ENCODE measurements around the gene SPATA32. TPM values are rescaled to one million over a fixed set of nuclear protein-coding genes. Genes with fewer than 3 reads are reported as not detected.

The SPATA32 gene
- total RNA-seq, 1 donor, result not detected

- H3K4me3 ChIP-seq (ENCODE audit: low read depth, low read length), result no peak overlapping the region
- TF ChIP-seq CTCF (IDR thresholded peaks at IDR 0.05; ENCODE audit: insufficient read depth, low read depth, low read length), result no peak
- DNase-seq (ENCODE audit: low read depth), result no peak
Measured at GRCh38 chr17:45264430-45264829, 2.5 kb upstream of the SPATA32 start.

GRCh38 chr17:45263477-45263860 is 1.6 kb upstream of the SPATA32 start:
- DNase-seq (ENCODE audit: low read depth), result no peak
- TF ChIP-seq CTCF (IDR thresholded peaks at IDR 0.05; ENCODE audit: insufficient read depth, low read depth, low read length), result no peak
- no peak overlapping the region for H3K4me3 ChIP-seq (ENCODE audit: low read depth, low read length)

- DNase-seq (ENCODE audit: low read depth), result peak; percentile 34
- peak overlapping the region; percentile 67 for H3K4me3 ChIP-seq (ENCODE audit: low read depth, low read length)
- no peak for TF ChIP-seq CTCF (IDR thresholded peaks at IDR 0.05; ENCODE audit: insufficient read depth, low read depth, low read length)
Measured at GRCh38 chr17:45262516-45263476, 902 bp upstream of the SPATA32 start.

- TF ChIP-seq CTCF (IDR thresholded peaks at IDR 0.05; ENCODE audit: insufficient read depth, low read depth, low read length), result no peak
- DNase-seq (ENCODE audit: low read depth), result no peak
- H3K4me3 ChIP-seq (ENCODE audit: low read depth, low read length), result no peak overlapping the region
Measured at GRCh38 chr17:45260204-45260783, 1.6 kb downstream of the SPATA32 start.

GRCh38 chr17:45258981-45259380 is 2.9 kb downstream of the SPATA32 start:
- TF ChIP-seq CTCF (IDR thresholded peaks at IDR 0.05; ENCODE audit: insufficient read depth, low read depth, low read length), result no peak
- no peak for DNase-seq (ENCODE audit: low read depth)
- H3K4me3 ChIP-seq (ENCODE audit: low read depth, low read length), result no peak overlapping the region

- no peak overlapping the region for H3K4me3 ChIP-seq (ENCODE audit: low read depth, low read length)
- no peak for DNase-seq (ENCODE audit: low read depth)
- no peak for TF ChIP-seq CTCF (IDR thresholded peaks at IDR 0.05; ENCODE audit: insufficient read depth, low read depth, low read length)
Measured at GRCh38 chr17:45257115-45257514, 4.8 kb downstream of the SPATA32 start.
